Stimulated activated CD4-positive, alpha-beta T cell treated with anti-CD3 and anti-CD28 coated beads, TNF-alpha, amount 100 ng/mL, for 1 hour (primary cell): ENCODE results near the gene MICAL1.

Experiments used
- DNase-seq, 3 donors: peaks; one replicate each; pipeline ENCODE4 v3.0.0-alpha.2; 2020; ENCODE audit warnings: low read depth in 3 of 3, low spot score in 1 of 3

The MICAL1 gene, protein sequence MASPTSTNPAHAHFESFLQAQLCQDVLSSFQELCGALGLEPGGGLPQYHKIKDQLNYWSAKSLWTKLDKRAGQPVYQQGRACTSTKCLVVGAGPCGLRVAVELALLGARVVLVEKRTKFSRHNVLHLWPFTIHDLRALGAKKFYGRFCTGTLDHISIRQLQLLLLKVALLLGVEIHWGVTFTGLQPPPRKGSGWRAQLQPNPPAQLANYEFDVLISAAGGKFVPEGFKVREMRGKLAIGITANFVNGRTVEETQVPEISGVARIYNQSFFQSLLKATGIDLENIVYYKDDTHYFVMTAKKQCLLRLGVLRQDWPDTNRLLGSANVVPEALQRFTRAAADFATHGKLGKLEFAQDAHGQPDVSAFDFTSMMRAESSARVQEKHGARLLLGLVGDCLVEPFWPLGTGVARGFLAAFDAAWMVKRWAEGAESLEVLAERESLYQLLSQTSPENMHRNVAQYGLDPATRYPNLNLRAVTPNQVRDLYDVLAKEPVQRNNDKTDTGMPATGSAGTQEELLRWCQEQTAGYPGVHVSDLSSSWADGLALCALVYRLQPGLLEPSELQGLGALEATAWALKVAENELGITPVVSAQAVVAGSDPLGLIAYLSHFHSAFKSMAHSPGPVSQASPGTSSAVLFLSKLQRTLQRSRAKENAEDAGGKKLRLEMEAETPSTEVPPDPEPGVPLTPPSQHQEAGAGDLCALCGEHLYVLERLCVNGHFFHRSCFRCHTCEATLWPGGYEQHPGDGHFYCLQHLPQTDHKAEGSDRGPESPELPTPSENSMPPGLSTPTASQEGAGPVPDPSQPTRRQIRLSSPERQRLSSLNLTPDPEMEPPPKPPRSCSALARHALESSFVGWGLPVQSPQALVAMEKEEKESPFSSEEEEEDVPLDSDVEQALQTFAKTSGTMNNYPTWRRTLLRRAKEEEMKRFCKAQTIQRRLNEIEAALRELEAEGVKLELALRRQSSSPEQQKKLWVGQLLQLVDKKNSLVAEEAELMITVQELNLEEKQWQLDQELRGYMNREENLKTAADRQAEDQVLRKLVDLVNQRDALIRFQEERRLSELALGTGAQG

DNA sequence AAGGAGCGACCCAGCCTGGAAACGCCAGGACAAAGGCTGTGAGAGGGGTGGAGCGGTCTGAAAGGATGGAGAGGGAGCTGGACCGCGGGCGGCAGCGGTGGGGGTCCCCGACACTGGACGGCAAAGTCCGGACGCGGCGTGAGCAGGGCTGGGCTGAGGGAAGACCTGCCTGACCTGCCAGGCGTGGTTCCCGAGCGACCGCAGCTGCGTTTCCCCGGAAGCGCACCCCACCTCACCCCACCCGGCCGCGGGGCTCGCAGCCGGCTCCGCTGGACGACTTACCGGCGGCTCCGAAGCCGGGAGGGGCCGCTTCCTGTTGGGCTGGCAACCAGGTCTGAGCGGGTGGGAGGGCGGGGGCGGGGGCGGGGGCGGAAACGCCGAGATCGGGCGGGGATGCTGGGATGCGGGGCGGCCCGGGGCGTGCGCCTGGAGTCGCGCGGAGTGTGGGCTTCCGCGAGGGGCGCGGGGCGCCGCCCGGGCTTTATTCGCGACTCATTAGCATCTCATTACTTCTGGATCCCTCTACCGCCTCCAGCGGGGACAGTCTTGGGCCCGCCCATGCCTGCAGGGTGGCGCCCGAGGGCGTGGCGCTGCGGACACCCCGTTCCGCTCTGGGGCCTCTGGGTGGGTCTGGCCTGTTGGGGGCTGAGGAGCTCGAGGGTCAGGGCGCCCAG lies at the start of gene MICAL1:
Gene MICAL1 (minus strand): TSS at position 336 of the 674 bp plus-strand sequence. CDS start 1,576 bp downstream, outside the sequence.
- DNase-seq: peak; percentile 28 to 58 (median 40)

DNA sequence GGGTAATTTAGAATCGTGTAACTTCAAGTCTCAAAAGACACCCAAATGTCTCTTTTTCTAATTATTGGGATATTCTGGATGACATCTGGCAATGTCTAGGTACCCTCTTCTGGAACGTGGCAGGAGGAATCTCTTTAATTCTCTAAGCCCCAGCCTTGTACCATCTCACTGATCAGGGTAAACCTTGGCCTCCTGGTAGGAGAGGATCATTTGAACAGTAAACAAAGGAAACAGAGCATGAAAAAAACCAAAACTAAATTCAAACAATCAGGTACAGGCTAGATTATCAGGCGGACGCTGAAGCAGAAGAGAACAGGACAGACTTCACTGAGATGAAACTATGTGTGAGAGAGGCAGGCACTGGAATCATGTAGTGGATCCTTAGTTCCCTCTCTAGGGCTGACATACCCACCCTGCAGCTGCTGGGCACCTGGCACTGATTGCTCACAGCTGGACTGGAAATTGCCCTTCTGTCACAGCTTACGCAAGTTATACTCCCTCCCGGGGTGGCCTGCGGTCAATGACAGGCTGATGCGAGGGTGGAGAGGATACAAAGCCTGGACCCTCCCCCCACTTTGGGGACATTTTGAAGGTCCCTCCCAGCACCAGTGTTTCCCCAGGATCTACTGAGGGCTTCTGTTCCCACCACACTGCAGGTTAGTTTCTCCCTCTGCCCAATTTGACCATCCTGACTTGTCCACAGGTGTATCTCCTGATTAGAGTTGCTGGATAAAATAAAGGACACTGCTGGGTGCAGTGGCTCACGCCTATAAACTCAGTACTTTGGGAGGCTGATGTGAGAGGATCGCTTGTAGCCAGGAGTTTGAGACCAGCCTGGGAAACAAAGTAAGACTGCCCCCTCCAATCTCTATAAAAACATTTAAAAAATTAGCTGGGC lies 48.0 kb upstream of the MICAL1 start:
- no peak for DNase-seq

DNA sequence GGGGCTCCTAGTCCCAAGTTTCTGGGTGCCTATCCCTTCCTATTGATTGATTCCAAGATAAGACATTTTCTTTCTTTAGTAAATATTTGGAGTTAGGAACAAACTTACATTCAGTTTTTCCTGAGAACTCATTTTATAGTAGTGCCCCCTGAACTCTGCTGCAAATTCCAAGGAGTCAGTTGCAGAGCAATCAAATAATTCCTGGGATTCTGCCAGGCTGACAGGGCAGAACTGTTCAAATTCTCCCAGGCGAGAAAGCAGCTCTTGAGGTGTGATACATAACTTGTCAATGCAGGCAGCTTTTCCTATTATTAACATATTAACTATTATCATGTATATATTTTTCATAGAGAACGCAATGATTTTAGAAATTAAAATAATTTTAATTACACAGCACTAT lies 43.4 kb upstream of the MICAL1 start:
- no peak for DNase-seq

DNA sequence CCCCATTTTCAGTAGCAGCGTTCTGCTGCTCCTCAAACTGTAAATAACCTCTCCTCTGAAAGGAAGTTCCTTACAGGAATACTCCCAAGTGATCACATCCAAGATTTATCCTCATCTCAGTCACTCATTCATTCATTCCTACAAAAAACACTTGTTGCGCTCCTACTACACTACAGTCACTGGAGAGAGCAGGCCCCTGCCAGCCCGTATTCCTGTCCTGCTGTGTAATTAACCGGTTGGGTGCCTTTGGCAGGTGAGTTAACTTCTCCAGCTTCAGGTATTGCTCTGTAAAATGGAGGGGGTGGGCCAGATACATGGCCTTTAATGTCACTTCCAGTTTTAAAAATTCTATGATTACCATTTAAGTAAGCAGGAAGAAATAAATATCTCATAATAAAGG lies 42.5 kb upstream of the MICAL1 start:
- DNase-seq: no peak

DNA sequence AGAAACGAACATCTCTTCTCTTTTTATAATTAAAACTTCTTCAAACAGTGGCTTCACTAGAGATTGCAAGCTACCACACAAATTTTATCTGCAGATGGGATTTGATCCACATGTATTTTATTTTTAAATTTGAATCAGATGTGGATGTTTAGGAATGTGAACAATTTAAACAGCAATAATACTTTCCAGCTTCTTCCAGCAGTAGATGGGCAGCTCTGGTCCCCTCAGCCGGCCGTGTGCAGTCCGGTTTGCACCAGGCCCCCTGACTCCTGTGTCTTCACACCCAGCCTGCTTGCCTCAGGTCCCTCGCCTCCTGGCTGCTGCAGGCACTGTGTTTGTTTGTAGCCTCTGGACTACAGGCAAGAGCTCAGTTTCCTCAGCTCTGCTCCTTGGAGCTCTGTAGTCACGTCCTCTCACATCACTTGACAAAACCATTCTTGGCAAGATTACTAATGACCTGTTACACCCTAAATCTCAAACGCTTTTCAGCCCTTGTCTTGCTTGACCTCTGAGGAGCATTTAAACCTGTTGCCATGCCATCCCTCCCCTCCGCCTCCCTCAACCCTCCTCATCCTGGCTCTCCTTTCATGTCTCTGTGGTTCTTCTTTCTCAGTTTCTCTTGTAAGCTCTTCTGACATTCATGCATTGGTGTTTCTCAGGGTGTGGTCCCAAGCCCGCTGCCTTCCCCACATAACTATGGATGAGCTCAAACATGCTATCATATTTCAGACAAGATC lies 40.6 kb upstream of the MICAL1 start:
- DNase-seq: no peak

DNA sequence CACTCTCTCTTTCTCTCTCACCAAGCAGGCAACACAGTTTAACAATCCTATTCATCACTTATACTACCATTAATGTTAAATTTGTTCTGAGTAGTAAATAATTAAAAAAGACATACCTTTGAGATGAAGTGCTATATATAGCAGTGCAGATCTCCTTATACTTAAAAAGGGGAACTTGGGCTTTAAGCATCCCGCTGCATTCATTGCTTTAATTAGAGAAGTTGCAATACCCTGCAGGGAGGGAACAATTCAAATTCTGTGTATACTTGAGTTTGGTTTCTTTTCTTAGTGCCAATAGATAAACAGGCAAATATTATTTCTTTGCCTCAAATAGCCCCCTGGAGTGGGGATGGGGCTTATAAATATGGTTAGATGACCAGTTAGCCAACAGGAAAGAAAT lies 38.3 kb upstream of the MICAL1 start:
- DNase-seq: no peak

DNA sequence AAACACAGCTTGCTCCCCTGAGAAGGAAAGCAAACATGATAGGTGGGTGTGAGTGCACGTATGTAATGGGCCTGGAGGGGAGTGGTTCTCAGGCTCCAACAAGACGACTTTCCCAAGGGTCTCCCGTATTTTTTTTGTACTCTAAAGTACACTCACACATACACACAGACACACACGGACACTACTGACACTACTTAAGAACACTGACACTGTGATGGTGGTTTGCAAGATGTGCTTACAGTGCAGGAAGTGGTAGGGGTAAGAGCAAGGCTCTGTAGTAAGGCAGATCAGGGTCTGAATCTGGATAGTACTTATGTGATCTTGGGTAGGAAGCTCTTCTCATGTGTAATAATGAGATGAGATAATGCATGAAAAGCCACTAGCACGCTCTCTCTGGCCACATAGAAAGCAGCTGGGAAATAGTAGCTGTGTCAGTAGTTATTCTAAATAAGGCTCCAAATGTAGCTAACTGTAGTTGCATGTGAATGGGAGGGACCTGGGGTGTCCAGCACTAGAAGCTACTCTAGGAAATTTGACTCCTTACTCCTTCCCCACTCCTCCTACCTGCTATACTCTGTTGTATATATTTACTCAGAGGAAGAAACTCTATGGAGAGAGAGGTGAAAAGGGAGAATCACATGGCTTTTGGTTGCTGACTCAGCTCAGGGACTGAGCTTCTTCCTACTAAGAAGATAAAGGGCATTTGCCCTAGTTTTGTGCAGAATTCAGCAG lies 35.8 kb upstream of the MICAL1 start:
- DNase-seq: no peak

DNA sequence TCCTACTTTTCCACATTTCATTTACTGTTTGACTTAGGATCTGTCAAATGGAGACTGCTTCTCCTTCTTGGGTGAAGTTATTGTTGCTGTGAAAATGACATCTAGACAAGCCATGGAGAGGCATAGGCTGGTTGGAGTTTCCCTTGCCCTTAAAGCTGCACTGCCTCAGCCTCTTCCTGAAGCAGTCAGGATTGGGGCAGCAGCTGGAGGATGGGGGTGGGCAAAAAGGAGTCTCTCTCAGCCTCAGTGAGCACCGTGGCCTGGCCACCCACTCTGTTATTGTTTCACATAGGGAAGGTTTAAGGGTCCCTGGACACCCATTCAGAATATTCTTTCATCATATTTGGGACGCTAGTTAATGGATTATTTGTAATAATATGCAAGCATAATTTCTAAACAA lies 35.1 kb upstream of the MICAL1 start:
- no peak for DNase-seq

DNA sequence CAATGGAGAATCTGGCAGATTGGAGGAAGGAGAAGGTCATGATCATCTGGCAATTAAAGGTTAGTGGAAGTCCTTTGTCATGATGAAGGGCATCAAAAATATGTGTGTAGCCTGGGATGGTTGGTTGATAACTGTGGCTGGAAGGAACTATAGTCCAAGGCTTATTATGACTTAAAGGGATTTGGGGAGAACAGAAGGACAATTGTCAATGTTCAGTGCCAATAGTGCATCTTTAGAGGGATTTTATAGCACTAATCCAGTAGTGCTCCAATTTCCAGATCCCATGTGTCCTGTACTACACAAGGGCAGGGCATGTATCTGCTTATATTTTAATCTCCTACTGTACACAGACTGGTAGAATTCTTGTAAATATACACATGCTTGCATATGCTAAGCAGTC lies 32.4 kb upstream of the MICAL1 start:
- no peak for DNase-seq

DNA sequence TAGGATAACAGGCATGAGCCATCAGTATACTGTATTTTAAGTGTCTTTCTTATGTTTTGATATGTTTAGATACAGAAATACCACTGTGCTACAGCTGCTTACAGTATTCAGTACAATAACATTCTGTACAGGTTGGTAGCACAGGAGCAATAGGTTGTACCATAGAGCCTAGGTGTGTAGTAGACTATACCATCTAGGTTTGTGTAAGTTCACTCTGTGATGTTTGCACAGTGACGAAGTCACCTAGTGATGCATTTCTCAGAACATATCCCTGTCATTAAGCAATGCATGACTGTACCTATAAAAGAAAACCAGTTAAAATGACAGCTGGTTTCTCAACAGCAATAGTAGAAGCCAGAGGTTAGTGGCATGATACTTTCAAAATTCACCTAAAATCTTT lies 30.5 kb upstream of the MICAL1 start:
- no peak for DNase-seq

DNA sequence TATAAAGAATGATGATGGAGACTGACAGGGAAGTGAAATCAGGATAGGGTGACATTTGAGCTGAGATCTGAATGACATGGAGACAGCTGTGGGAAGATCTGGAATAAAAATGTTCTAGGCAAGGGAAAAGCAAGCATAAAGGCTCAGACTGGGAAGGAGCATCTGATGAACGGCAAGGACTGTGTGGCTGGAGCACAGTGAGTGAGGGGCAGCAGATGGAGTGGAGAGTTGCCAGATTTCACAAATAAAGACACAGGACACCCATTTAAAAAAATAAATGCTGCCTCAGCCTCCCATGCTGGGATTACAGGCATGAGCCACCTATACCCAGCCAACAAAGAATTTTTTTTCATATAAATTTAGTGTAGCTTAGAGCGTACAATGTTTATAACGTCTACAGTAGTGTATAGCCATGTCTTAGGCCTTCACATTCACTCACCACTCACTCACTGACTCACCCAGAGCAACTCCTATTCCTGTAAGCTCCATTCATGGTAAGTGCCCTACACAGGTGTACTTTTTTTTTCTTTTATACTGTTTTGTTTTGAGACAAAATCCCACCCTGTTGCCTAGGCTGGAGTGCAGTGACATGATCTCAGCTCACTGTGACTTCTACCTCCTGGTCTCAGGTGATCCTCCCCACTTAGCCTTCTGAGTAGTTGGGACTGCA lies 29.8 kb upstream of the MICAL1 start:
- DNase-seq: no peak

DNA sequence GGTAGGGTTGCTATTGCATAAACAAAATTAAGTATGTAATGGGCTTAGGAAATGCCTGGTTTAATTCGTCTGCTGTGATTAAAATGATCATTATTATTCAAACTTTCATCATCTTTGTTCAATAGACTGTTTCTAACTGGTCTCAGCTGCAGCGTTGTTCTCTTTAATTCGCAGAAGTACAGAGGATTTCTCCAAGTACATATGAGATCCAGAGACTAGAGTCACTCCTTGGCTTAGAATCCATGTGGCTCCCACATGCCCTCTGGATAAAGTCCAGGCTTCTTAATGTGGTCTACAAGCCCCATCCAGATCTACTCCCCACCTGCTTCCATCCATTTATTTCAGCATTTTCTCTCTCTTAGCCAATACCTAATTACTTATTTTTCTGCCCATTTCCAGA lies 28.6 kb upstream of the MICAL1 start:
- no peak for DNase-seq

DNA sequence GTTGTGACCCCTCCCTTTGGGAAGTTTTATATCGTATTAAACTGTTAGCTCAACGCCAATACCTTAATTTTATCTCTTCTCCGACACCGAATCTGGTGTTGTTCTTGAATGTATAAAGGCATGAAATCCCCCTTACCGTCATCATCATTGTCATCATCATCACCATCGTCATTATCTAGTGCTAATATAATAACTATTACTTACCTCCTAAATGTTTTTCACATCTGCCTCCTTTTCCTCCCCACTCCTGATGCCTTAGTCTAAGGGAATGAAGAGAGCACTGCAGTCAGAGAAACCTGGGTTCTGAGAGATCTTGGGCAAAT lies 28.1 kb upstream of the MICAL1 start:
- no peak for DNase-seq

DNA sequence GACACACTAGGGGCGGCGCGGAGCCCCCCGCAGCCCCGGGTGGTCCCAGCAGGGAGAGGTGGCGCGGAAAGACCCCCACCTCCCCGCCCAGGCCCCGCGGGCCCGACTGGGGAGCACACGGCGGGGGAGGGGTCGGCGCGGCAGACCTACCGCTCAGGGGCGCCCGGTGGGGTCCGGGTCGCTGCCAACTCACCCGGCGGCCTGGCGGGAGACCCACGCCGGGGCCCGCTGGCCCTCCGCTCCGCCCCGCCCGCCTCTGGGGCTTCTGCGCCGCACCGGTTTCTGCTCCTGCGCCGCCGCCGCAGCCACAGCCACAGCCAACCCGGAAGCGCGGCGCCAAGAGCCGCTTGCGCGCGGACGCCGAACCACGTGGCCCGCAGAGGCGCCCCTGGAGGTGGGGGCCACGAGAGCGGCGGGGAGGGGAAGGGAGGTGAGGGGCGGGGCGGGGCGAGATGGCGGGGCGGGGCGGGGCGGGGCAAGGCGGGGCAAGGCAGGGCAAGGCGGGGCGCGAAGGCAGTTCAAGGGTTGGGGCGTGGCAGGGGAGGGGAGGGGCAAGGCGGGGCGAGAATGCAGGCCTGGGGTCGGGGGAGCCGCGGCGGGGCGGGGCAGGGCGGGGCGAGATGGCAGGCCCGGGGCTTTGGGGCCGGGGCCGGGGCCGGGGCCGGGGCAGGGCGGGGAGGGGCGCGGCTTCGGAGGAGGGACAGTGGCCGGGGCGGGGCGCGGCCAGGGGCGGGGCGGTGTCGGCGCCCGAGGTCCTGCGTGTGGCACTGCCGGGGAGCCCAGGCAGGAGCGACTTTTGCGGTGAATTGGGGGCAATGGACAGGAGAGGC lies 27.5 kb upstream of the MICAL1 start, which contains the start of gene ZBTB24:
Gene ZBTB24 (minus strand): TSS at position 315 of the 830 bp plus-strand sequence. CDS start 1,193 bp downstream, outside the sequence.
- peak; percentile 69 to 81 (median 74) for DNase-seq

DNA sequence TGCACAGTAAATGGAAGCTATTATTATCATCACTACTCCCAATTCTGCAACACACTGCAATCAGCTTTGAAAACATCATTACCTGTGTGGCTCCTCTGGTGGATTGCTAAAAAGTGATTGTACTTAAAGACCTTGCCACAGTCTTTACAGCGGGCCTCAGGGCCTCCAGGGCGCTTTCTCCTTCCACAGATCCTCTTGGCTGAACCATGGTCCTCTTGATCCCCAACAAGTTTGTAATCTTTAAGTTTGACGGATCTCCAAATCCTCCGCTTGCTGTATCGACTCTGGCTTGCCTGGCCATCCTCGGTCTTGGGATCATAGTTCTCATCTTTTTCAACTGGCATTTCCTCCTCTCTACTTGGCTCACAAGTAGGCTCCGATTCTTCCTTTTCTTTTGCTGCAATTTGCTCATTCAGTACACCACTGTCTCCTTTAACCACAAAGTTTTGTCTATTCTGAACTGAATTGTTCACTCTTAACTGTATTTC lies 25.5 kb upstream of the MICAL1 start:
- no peak for DNase-seq

DNA sequence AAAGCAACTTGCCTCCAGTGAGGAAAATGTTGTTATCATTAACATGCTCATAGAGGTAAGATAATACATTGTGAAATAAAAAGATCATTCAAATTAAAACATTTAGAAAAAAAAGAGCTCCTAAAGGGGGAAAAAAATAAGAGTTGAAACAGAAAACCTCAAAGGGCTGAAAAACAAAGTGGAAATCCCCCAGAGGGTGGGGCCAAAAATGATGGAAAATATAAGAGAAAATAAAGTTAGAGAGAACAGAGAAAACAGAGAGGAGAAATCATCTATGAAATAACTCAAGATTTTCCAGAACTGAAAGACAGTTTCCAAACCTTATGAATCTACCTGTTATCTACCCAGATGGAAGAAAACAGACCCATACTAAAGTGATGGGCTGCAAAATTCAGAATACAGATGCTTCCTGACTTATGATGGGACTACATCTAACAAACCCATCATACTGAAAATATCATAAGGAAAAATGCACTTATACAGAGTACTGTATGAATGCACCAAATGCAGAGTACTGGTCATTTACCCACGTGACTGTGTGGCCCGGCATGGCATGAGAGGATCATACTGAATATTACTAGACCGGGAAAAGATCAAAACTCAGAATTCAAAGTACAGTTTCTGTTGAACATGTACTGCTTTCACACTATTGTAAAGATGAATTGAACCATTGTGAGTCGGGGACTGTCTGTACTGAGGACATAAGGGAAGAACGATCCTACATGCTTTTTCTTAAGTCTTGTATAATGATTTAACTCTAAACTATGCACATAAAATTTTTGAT lies 23.5 kb upstream of the MICAL1 start:
- DNase-seq: no peak
